Measurements from ENCODE around the gene USP3. TPM values are rescaled to one million over a fixed set of nuclear protein-coding genes. Genes with fewer than 3 reads are reported as not detected.
"Not testable (repeated sequence)": the region's sequence is repeated elsewhere in the genome, so short reads cannot be mapped to it uniquely, and the experiment has no call there.

USP3 gene
- total RNA-seq, 4 donors from 2014 or later: 27.3 to 52.8 (median 32.2) TPM

- H3K4me3 ChIP-seq: no peak overlapping the region
- H3K9me3 ChIP-seq: no peaks in the 10 kb centered on the region
- no peaks in the 10 kb centered on the region for H3K27me3 ChIP-seq
- H3K27ac ChIP-seq: no peak overlapping the region
- 87 to 92% methylated on average over 3 of the region's 3 CpGs for WGBS, 2 donors
- TF ChIP-seq POLR2A (IDR thresholded peaks at IDR 0.05): no peak
- TF ChIP-seq, protein P1, sequence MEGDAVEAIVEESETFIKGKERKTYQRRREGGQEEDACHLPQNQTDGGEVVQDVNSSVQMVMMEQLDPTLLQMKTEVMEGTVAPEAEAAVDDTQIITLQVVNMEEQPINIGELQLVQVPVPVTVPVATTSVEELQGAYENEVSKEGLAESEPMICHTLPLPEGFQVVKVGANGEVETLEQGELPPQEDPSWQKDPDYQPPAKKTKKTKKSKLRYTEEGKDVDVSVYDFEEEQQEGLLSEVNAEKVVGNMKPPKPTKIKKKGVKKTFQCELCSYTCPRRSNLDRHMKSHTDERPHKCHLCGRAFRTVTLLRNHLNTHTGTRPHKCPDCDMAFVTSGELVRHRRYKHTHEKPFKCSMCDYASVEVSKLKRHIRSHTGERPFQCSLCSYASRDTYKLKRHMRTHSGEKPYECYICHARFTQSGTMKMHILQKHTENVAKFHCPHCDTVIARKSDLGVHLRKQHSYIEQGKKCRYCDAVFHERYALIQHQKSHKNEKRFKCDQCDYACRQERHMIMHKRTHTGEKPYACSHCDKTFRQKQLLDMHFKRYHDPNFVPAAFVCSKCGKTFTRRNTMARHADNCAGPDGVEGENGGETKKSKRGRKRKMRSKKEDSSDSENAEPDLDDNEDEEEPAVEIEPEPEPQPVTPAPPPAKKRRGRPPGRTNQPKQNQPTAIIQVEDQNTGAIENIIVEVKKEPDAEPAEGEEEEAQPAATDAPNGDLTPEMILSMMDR (IDR thresholded peaks at IDR 0.05): no peak
- no peaks in the 10 kb centered on the region for H3K36me3 ChIP-seq
- H3K4me1 ChIP-seq: peaks cover 0 to 5% (median 4%) of the 10 kb centered on the region in 3 donors
- intact Hi-C loops (cut with DNase I): no loop called here
- DNase-seq: no peak
Observed at GRCh38 chr15:63530752-63531299, 26.4 kb downstream of the USP3 start.

DNA sequence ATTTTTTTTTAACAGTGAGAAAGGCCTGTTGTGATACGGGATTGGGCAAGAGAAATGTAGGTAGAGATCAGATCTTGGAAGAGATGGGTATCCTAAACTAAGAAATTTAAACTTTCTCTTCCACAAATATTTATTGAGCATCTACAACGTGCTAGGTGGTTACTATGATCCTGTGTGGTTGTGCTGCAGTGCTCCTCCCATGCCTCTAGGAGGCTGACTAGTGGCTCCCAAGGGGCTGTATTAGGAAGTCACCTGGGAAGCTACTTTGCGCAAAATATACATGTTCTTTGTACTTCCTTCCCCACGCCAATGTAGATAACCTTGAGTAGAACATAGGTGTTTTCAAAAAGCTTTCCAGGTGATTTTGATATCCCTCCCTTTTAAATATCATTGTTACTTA lies 27.2 kb downstream of the USP3 start:
- 91 to 95% methylated on average over 4 of the region's 4 CpGs for WGBS, 2 donors
- TF ChIP-seq, protein P1 (IDR thresholded peaks at IDR 0.05): no peak
- no peak for TF ChIP-seq POLR2A (IDR thresholded peaks at IDR 0.05)
- Histone ChIP-seq H3K36me3 (no peaks in the 10 kb centered on the region), H3K9me3 (no peaks in the 10 kb centered on the region), H3K4me1 (peaks cover 0 to 5% (median 4%) of the 10 kb centered on the region in 3 donors), H3K27me3 (no peaks in the 10 kb centered on the region), H3K4me3 (no peak overlapping the region), H3K27ac (no peak overlapping the region)
- intact Hi-C loops (cut with DNase I): no loop called here
- no peak for DNase-seq

DNA sequence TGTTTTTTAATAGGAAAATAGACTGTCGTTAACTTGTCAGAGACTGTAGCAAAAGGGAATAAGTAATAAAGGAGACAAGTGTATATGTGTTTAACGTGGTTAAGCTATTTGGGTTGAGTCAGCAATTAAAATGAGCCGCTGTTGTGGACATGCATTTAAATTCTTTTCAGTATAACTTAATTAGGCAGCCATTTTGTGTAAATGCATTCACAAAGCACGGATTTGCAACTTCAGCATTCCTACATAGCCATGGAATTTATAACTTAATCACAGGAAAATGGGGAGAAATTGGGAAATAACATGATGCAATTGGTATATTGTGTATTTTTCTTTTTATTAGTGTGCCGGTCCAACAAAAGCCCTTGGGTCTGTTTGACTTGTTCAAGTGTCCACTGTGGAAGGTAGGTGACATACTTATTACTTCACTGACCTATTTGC lies 27.9 kb downstream of the USP3 start:
- 77 to 82% methylated on average over 5 of the region's 5 CpGs for WGBS, 2 donors
- TF ChIP-seq, protein P1 (IDR thresholded peaks at IDR 0.05): no peak
- no peak for TF ChIP-seq POLR2A (IDR thresholded peaks at IDR 0.05)
- no peak for DNase-seq
- H3K9me3 ChIP-seq: no peaks in the 10 kb centered on the region
- H3K27me3 ChIP-seq: no peaks in the 10 kb centered on the region
- peaks cover 0 to 5% (median 0%) of the 10 kb centered on the region in 3 donors for H3K36me3 ChIP-seq
- H3K4me3 ChIP-seq: no peak overlapping the region
- peaks cover 0 to 5% (median 4%) of the 10 kb centered on the region in 3 donors for H3K4me1 ChIP-seq
- intact Hi-C loops (cut with DNase I): no loop called here
- no peak overlapping the region for H3K27ac ChIP-seq

GRCh38 chr15:63534888-63535287 lies 30.5 kb downstream of the USP3 start:
- H3K27ac ChIP-seq; DNase-seq; H3K4me1 ChIP-seq; H3K27me3 ChIP-seq; H3K4me3 ChIP-seq; H3K9me3 ChIP-seq; intact Hi-C loops (cut with DNase I): not testable (repeated sequence)
- 88 to 94% methylated on average over 3 of the region's 3 CpGs for WGBS, 2 donors
- H3K36me3 ChIP-seq: peaks cover 0 to 30% (median 5%) of the 10 kb centered on the region in 3 donors

GRCh38 chr15:63535689-63536088 lies 31.3 kb downstream of the USP3 start:
- intact Hi-C loops (cut with DNase I): no loop called here
- H3K36me3 ChIP-seq: peaks cover 0 to 38% (median 5%) of the 10 kb centered on the region in 3 donors
- no peaks in the 10 kb centered on the region for H3K27me3 ChIP-seq
- H3K4me3 ChIP-seq: no peak overlapping the region
- H3K27ac ChIP-seq: no peak overlapping the region
- TF ChIP-seq, protein P1 (IDR thresholded peaks at IDR 0.05): no peak
- TF ChIP-seq POLR2A (IDR thresholded peaks at IDR 0.05): no peak
- DNase-seq: no peak
- H3K9me3 ChIP-seq: no peaks in the 10 kb centered on the region
- H3K4me1 ChIP-seq: peaks cover 0 to 12% (median 5%) of the 10 kb centered on the region in 3 donors
- WGBS, 2 donors: 81 to 93% methylated on average over 3 of the region's 3 CpGs

DNA sequence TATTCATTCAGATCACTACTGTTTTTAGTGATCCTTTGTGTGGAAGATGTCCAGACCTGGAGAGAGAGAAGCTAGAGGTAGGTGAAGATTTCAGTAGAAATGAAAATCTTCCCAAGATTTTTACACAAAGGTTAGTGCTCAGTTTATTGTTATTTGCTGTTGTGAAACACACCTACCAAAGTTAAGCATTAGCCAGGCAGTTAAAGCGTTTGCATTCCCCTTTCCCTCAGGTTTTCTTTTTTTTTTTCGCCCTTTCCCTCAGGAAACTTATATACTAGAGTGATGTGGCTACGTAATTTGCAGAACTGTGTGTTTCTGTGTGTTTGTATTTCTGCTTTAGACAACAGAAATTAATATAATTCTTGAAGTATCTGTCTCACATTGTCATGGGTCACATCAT lies 34.5 kb downstream of the USP3 start:
- no peaks in the 10 kb centered on the region for H3K9me3 ChIP-seq
- TF ChIP-seq POLR2A (IDR thresholded peaks at IDR 0.05): no peak
- TF ChIP-seq, protein P1 (IDR thresholded peaks at IDR 0.05): no peak
- peaks cover 0 to 9% (median 0%) of the 10 kb centered on the region in 3 donors for H3K4me1 ChIP-seq
- no peaks in the 10 kb centered on the region for H3K27me3 ChIP-seq
- DNase-seq: no peak
- intact Hi-C loops (cut with DNase I): no loop called here
- no peak overlapping the region for H3K27ac ChIP-seq
- H3K36me3 ChIP-seq: peaks cover 0 to 38% (median 5%) of the 10 kb centered on the region in 3 donors
- 91 to 92% methylated on average over 3 of the region's 3 CpGs for WGBS, 2 donors
- H3K4me3 ChIP-seq: no peak overlapping the region

Measured in esophagus squamous epithelium (tissue), 5 donors.